Psoas muscle (tissue), 8 donors: Measurements from ENCODE around the gene MX2. TPM values are rescaled to one million over a fixed set of nuclear protein-coding genes. Genes with fewer than 3 reads are reported as not detected.
"Not testable (repeated sequence)": the region's sequence is repeated elsewhere in the genome, so short reads cannot be mapped to it uniquely, and the experiment has no call there.

Experiments used
- ATAC-seq, 4 donors: fragments of 200-7000 bp; cut with Tn5 transposase; one replicate each; pipeline ENCODE4 v1.9.1; 2020; ENCODE audit warnings: moderate library complexity in 3 of 4, mild to moderate bottlenecking in 2 of 4
- DNase-seq, 2 donors: peaks; one replicate each; pipeline ENCODE4 v3.0.0-alpha.2; 2020
- H3K27ac ChIP-seq: fragments of 200-600 bp; one replicate; pipeline ENCODE4 v1.8.0; 2022
- H3K27me3 ChIP-seq, 3 donors: fragments of 200-600 bp in 1 of 3; one replicate each; pipeline versions ENCODE4 v1.6.1 to v1.8.0; 2013 to 2022; ENCODE audit warnings: low read length in 2 of 3, mild to moderate bottlenecking in 2 of 3, moderate library complexity in 1 of 3; ENCODE audit not compliant: insufficient read depth in 3 of 3
- H3K36me3 ChIP-seq, 2 donors: fragments of 200-600 bp in 1 of 2; one replicate each; pipeline versions ENCODE4 v1.6.1 to v1.8.0; 2013 to 2022; ENCODE audit warnings: low read depth in 1 of 2, mild to moderate bottlenecking in 1 of 2, moderate library complexity in 1 of 2; ENCODE audit not compliant: insufficient read depth in 1 of 2
- H3K4me1 ChIP-seq: fragments of 200-600 bp; one replicate; pipeline ENCODE4 v1.8.0; 2022
- H3K4me3 ChIP-seq: fragments of 200-600 bp; one replicate; pipeline ENCODE4 v1.8.0; 2022; ENCODE audit warnings: mild to moderate bottlenecking
- H3K9me3 ChIP-seq: fragments of 200-600 bp; one replicate; pipeline ENCODE4 v1.8.0; 2022
- WGBS, 3 donors: extraction: QIAGEN DNeasy Blood & Tissue Kit; methylation state at CpG; one replicate each; pipeline versions ENCODE4 v1.1.6 to v1.1.7; 2013; 5-methylcytosine and 5-hydroxymethylcytosine counted together
- intact Hi-C, 2 donors: fragments of 100-400 bp; cut with DNase I; formaldehyde crosslinking; loops; one replicate each; pipeline versions ENCODE4 v1.11.0 to v1.14.2; 2022
- polyA plus RNA-seq, 3 donors: library from polyadenylated mRNA; stranded (reverse); fragments of 200-250 nt; gene quantifications; one replicate each; pipeline ENCODE4 v1.2.3, GENCODE V29; 2013
- total RNA-seq, 4 donors: library from RNA; stranded (reverse); fragmentation: NEBNext Ultra II Directional in 2 of 4; extraction: Animal tissue kit (Norgen Biotek cat#: 25700) in 2 of 4; gene quantifications; one replicate each; pipeline versions ENCODE4 v1.2.1 to v1.2.4, GENCODE V29; 2021 to 2023
- TF ChIP-seq, protein P1 (sequence below): fragments of 200-600 bp; IDR thresholded peaks from one replicate; pipeline ENCODE4 v1.8.0; 2022; ENCODE audit warnings: antibody characterized with exemption
- donor health status: healthy with polysubstance abuse.
- donor health status: DM: no; HTN: no; CAD: no; lungs with moderate emphysema.
- donor health status: Bipolar disorder and iron deficiency.
- donor health status: healthy.
- donor health status: DM: yes; HTN: yes; CAD: no.
- donor health status: DM: no; HTN: no; CAD: no.
- donor health status: DM: no; HTN: no; CAD: no.
- donor health status: DM: yes; HTN: yes; CAD: no.

Gene MX2
- total and polyA plus RNA-seq, 7 donors = 1.2 to 3.6 (median 2.7) TPM

DNA sequence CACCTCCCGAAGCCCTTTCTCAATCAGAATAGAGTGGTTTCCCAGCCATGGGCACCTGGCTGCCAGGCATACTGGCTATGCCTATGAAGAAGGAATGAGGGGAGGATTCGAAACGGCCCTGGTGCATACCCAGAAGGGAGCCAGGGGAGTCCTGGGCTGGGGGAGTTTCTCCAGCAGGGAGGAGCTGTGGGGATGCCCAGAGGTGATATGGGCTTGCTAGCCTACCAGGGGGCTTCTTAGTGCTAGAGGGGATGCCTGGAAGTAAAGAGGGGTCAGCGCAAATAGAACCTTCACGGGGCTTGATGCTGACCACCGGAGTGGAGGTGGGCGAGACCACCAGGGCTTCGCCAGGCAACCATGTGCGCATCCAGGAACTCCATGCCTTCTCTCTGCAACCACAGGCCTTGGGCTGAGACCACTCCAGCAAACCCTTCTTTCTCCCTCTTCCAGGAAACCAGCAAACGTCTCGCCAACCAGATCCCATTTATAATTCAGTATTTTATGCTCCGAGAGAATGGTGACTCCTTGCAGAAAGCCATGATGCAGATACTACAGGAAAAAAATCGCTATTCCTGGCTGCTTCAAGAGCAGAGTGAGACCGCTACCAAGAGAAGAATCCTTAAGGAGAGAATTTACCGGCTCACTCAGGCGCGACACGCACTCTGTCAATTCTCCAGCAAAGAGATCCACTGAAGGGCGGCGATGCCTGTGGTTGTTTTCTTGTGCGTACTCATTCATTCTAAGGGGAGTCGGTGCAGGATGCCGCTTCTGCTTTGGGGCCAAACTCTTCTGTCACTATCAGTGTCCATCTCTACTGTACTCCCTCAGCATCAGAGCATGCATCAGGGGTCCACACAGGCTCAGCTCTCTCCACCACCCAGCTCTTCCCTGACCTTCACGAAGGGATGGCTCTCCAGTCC lies 46.0 kb downstream of the MX2 start:
- H3K4me3 ChIP-seq = no peak overlapping the region
- no peaks in the 10 kb centered on the region for H3K36me3 ChIP-seq
- TF ChIP-seq, protein P1, sequence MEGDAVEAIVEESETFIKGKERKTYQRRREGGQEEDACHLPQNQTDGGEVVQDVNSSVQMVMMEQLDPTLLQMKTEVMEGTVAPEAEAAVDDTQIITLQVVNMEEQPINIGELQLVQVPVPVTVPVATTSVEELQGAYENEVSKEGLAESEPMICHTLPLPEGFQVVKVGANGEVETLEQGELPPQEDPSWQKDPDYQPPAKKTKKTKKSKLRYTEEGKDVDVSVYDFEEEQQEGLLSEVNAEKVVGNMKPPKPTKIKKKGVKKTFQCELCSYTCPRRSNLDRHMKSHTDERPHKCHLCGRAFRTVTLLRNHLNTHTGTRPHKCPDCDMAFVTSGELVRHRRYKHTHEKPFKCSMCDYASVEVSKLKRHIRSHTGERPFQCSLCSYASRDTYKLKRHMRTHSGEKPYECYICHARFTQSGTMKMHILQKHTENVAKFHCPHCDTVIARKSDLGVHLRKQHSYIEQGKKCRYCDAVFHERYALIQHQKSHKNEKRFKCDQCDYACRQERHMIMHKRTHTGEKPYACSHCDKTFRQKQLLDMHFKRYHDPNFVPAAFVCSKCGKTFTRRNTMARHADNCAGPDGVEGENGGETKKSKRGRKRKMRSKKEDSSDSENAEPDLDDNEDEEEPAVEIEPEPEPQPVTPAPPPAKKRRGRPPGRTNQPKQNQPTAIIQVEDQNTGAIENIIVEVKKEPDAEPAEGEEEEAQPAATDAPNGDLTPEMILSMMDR = no peak
- no peaks in the 10 kb centered on the region for H3K27me3 ChIP-seq
- WGBS, 3 donors = 87 to 89% (median 88%) methylated on average over 23 to 24 of the region's 24 CpGs
- no peaks in the 10 kb centered on the region for H3K9me3 ChIP-seq
- no peak overlapping the region for H3K27ac ChIP-seq
- ATAC-seq (no peak), DNase-seq (no peak)
- H3K4me1 ChIP-seq = no peaks in the 10 kb centered on the region
- intact Hi-C loops = no loop called here

DNA sequence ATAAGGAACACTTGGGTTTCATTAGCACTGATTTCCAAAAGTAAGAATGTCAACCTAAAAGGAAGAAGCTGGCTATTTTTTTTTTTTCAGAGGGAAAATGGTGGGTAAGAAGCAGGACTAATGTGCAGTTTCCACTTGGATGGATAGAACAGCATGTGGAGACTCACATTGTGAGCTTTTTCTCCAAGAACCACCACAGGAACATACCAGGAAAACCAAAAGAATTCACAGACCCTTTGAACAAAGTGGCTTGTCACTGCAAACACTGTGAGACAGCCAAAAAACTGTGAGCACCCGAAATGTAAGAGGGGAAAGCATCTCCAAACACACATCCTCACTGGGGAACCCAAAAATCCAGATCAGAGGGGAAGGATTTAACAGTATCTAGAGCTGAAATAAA lies 48.5 kb downstream of the MX2 start:
- ATAC-seq (no peak), DNase-seq (no peak)
- Histone ChIP-seq H3K4me1 (no peaks in the 10 kb centered on the region), H3K27me3 (no peaks in the 10 kb centered on the region), H3K27ac (no peak overlapping the region), H3K4me3 (no peak overlapping the region), H3K36me3 (no peaks in the 10 kb centered on the region), H3K9me3 (peaks cover 3% of the 10 kb centered on the region)
- 40 to 64% (median 52%) methylated on average over 1 of the region's 1 CpG for WGBS, 3 donors
- intact Hi-C loops = no loop called here
- TF ChIP-seq, protein P1 = no peak

DNA sequence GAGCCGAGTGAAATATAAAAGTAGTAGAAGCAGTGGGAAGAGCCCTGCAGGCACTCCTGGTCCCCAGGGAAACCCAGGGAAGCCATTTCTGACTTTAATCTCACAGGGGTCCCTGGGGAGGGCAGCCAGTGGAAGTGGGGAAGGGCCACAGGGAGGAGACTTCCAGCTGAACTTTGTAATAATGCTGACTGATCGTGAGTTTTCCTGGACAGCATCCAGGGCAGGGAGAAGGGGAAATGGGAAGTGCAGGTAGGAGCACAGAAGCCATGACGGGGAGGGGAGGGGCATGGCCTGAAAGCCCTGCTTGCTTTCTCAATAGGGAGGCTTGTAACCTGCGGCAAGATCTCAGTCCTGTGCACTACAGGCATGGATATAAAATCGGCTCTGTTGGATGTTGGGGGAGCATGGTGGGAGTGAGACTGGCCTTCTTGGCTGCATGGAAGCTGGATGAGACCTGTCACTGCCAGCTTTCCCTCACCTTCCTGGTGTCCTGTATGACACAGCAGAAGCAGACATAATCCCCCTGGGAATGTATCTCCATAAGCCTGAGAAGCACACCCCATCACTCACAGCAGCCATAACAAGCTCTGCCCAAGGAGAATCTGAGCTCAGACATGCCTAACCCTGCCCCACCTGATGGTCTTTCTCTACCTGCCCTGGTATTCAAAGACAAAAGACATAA lies 49.1 kb downstream of the MX2 start:
- intact Hi-C loops = no loop called here

DNA sequence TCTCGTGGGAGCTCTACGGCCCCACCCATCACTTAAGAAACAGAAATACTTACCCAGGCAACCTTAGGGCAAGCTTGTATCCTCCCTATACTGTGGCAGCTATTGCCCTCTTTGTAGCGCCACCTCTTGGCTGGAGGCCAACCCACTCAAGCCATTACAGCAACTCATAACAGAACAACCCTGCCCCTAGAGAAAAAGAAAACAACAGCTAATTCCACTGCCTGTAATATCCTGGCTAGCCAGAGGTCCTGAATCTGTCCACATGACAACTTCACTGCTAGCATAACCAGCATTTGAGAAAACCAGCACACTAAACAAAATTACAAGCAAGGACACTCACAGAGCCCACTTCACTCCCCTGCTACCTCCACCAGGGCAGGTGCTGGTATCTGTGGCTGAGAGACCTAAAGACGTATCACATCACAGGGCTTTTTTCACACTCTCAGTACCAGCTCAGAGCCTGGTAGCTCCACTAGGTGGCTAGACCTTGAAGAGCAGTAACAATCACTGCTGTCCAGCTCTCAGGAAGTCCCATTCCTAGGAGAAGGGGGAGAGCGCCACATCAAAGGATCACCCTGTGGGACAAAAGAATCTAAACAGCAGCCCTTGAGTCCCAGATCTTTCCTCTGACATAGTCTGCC lies 49.7 kb downstream of the MX2 start:
- no peak overlapping the region for H3K27ac ChIP-seq
- 68 to 75% (median 71%) methylated on average over 5 of the region's 5 CpGs for WGBS, 3 donors
- no peaks in the 10 kb centered on the region for H3K27me3 ChIP-seq
- no peaks in the 10 kb centered on the region for H3K4me1 ChIP-seq
- DNase-seq (no peak), ATAC-seq (no peak)
- H3K36me3 ChIP-seq = no peaks in the 10 kb centered on the region
- H3K9me3 ChIP-seq = peaks cover 3% of the 10 kb centered on the region
- intact Hi-C loops = no loop called here
- TF ChIP-seq, protein P1 = peak; percentile 11
- H3K4me3 ChIP-seq = no peak overlapping the region

More for the DNA sequence above, 49.1 kb downstream of the MX2 start:
- Histone ChIP-seq H3K4me1 (no peaks in the 10 kb centered on the region), H3K27ac (no peak overlapping the region), H3K36me3 (no peaks in the 10 kb centered on the region), H3K4me3 (no peak overlapping the region), H3K27me3 (no peaks in the 10 kb centered on the region), H3K9me3 (peaks cover 3% of the 10 kb centered on the region)
- WGBS, 3 donors = 66 to 69% (median 68%) methylated on average over 5 of the region's 5 CpGs
- ATAC-seq (no peak), DNase-seq (no peak)
- TF ChIP-seq, protein P1 = no peak

DNA sequence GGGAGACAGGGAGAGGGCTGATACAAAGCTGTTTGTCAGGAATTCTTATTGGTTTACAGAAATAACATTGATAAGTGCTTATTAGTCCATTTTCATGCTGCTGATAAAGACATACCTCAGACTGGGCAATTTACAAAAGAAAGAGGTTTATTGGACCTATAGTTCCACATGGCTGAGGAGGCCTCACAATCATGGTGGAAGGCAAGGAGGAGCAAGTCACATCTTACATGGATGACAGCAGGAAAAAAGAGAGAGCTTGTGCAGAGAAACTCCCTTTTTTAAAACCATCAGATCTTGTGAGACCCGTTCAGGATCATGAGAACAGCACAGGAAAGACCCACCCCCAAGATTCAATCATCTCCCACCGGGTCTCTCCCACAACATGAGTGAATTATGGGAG lies 55.7 kb downstream of the MX2 start:
- H3K4me3 ChIP-seq, H3K9me3 ChIP-seq, DNase-seq, ATAC-seq, intact Hi-C loops, H3K4me1 ChIP-seq, H3K27me3 ChIP-seq, H3K27ac ChIP-seq, H3K36me3 ChIP-seq: not testable (repeated sequence)
- WGBS, 3 donors = 79 to 87% (median 83%) methylated on average over 2 of the region's 2 CpGs
